ENCODE measurements around the gene CNTN4.

The CNTN4 gene

GRCh38 chr3:2927259-2927658 is 828.6 kb downstream of the CNTN4 start:
- Histone ChIP-seq H3K27ac (ENCODE audit: low read length) (no peak overlapping the region), H3K9me3 (ENCODE audit: insufficient read depth, low read length, severe bottlenecking) (no peaks in the 10 kb centered on the region), H3K27me3 (ENCODE audit: insufficient read depth, low read length, poor library complexity) (no peaks in the 10 kb centered on the region), H3K36me3 (ENCODE audit: insufficient read depth, low read length) (no peaks in the 10 kb centered on the region), H3K4me3 (ENCODE audit: low read depth in 1 of 2, low read length in 2 of 2) (no peak overlapping the region), H3K4me1 (ENCODE audit: insufficient read depth, low read length) (no peaks in the 10 kb centered on the region), H3K4me2 (ENCODE audit: insufficient read depth, low read length) (no peak overlapping the region), H3K79me2 (ENCODE audit: insufficient read depth, low read length) (no peaks in the 10 kb centered on the region), H4K20me1 (ENCODE audit: insufficient read depth, low read length) (no peaks in the 10 kb centered on the region), H2AFZ (ENCODE audit: low read depth, low read length) (no peak overlapping the region), H3K9ac (ENCODE audit: low read depth, low read length) (no peak overlapping the region)
- DNase-seq, result no peak
- no peak for ATAC-seq (ENCODE audit: insufficient read depth, low read depth)
- TF ChIP-seq EZH2 (IDR thresholded peaks at IDR 0.05; ENCODE audit: borderline replicate concordance, low read depth, low read length, severe bottlenecking) (no peak), CTCF (IDR thresholded peaks at IDR 0.05; ENCODE audit: borderline replicate concordance, extremely low read depth, low read length, poor library complexity, severe bottlenecking) (no peak)

- Histone ChIP-seq H3K9ac (ENCODE audit: low read depth, low read length) (no peak overlapping the region), H4K20me1 (ENCODE audit: insufficient read depth, low read length) (no peaks in the 10 kb centered on the region), H3K36me3 (ENCODE audit: insufficient read depth, low read length) (no peaks in the 10 kb centered on the region), H2AFZ (ENCODE audit: low read depth, low read length) (no peak overlapping the region), H3K27me3 (ENCODE audit: insufficient read depth, low read length, poor library complexity) (no peaks in the 10 kb centered on the region), H3K4me1 (ENCODE audit: insufficient read depth, low read length) (no peaks in the 10 kb centered on the region), H3K4me3 (ENCODE audit: low read depth in 1 of 2, low read length in 2 of 2) (no peak overlapping the region), H3K79me2 (ENCODE audit: insufficient read depth, low read length) (no peaks in the 10 kb centered on the region), H3K9me3 (ENCODE audit: insufficient read depth, low read length, severe bottlenecking) (no peaks in the 10 kb centered on the region), H3K4me2 (ENCODE audit: insufficient read depth, low read length) (no peak overlapping the region), H3K27ac (ENCODE audit: low read length) (no peak overlapping the region)
- no peak for TF ChIP-seq EZH2 (IDR thresholded peaks at IDR 0.05; ENCODE audit: borderline replicate concordance, low read depth, low read length, severe bottlenecking)
- no peak for TF ChIP-seq CTCF (IDR thresholded peaks at IDR 0.05; ENCODE audit: borderline replicate concordance, extremely low read depth, low read length, poor library complexity, severe bottlenecking)
- DNase-seq, result no peak
- no peak for ATAC-seq (ENCODE audit: insufficient read depth, low read depth)
Observed at GRCh38 chr3:2929574-2929973, 830.9 kb downstream of the CNTN4 start.

GRCh38 chr3:2931265-2931664 is 832.6 kb downstream of the CNTN4 start:
- H3K9ac ChIP-seq (ENCODE audit: low read depth, low read length), result no peak overlapping the region
- no peak overlapping the region for H3K4me2 ChIP-seq (ENCODE audit: insufficient read depth, low read length)
- ATAC-seq (ENCODE audit: insufficient read depth, low read depth), result no peak

More at GRCh38 chr3:2931265-2931664, 832.6 kb downstream of the CNTN4 start:
- no peak for TF ChIP-seq EZH2 (IDR thresholded peaks at IDR 0.05; ENCODE audit: borderline replicate concordance, low read depth, low read length, severe bottlenecking)
- no peak for TF ChIP-seq CTCF (IDR thresholded peaks at IDR 0.05; ENCODE audit: borderline replicate concordance, extremely low read depth, low read length, poor library complexity, severe bottlenecking)
- H3K36me3 ChIP-seq (ENCODE audit: insufficient read depth, low read length), result no peaks in the 10 kb centered on the region
- H3K9me3 ChIP-seq (ENCODE audit: insufficient read depth, low read length, severe bottlenecking), result no peaks in the 10 kb centered on the region
- no peak overlapping the region for H2AFZ ChIP-seq (ENCODE audit: low read depth, low read length)
- H3K27me3 ChIP-seq (ENCODE audit: insufficient read depth, low read length, poor library complexity), result no peaks in the 10 kb centered on the region
- H3K4me1 ChIP-seq (ENCODE audit: insufficient read depth, low read length), result no peaks in the 10 kb centered on the region
- H3K27ac ChIP-seq (ENCODE audit: low read length), result no peak overlapping the region
- H3K79me2 ChIP-seq (ENCODE audit: insufficient read depth, low read length), result no peaks in the 10 kb centered on the region
- no peaks in the 10 kb centered on the region for H4K20me1 ChIP-seq (ENCODE audit: insufficient read depth, low read length)
- no peak for DNase-seq
- no peak overlapping the region for H3K4me3 ChIP-seq (ENCODE audit: low read depth in 1 of 2, low read length in 2 of 2)

Measured in DND-41 (cell line).